ENCODE results near the gene ATG16L1.

ATG16L1 gene

GRCh38 chr2:233209533-233210171, 41.8 kb upstream of the ATG16L1 start:
- no peak for TF ChIP-seq CTCF (conservative IDR thresholded peaks at IDR 0.05)
- no peak overlapping the region for H3K27ac ChIP-seq

- no peak overlapping the region for H3K27ac ChIP-seq
- TF ChIP-seq CTCF (conservative IDR thresholded peaks at IDR 0.05) = no peak
These were observed 41.2 kb upstream of the ATG16L1 start for GRCh38 chr2:233210281-233210680.

- H3K27ac ChIP-seq = no peak overlapping the region
- no peak for TF ChIP-seq CTCF (conservative IDR thresholded peaks at IDR 0.05)
These were observed 40.5 kb upstream of the ATG16L1 start for GRCh38 chr2:233210843-233211547.

GRCh38 chr2:233211548-233211895, 40.0 kb upstream of the ATG16L1 start:
- TF ChIP-seq CTCF (conservative IDR thresholded peaks at IDR 0.05) = no peak
- no peak overlapping the region for H3K27ac ChIP-seq

GRCh38 chr2:233213011-233213410, 38.5 kb upstream of the ATG16L1 start:
- TF ChIP-seq CTCF (conservative IDR thresholded peaks at IDR 0.05) = no peak

GRCh38 chr2:233213975-233214374, 37.5 kb upstream of the ATG16L1 start:
- H3K27ac ChIP-seq = no peak overlapping the region
- TF ChIP-seq CTCF (conservative IDR thresholded peaks at IDR 0.05) = no peak

More at GRCh38 chr2:233213011-233213410, 38.5 kb upstream of the ATG16L1 start:
- H3K27ac ChIP-seq = no peak overlapping the region

GRCh38 chr2:233217892-233218377, 33.5 kb upstream of the ATG16L1 start:
- TF ChIP-seq CTCF (conservative IDR thresholded peaks at IDR 0.05) = no peak
- H3K27ac ChIP-seq = no peak overlapping the region
